ENCODE measurements around the gene APOO. TPM values are rescaled to one million over a fixed set of nuclear protein-coding genes. Genes with fewer than 3 reads are reported as not detected.

Gene APOO
- polyA plus RNA-seq, 1 donor (not counting 4 experiments of a cell fraction or from before 2014, with no cell fraction given) = 22.7 TPM

DNA sequence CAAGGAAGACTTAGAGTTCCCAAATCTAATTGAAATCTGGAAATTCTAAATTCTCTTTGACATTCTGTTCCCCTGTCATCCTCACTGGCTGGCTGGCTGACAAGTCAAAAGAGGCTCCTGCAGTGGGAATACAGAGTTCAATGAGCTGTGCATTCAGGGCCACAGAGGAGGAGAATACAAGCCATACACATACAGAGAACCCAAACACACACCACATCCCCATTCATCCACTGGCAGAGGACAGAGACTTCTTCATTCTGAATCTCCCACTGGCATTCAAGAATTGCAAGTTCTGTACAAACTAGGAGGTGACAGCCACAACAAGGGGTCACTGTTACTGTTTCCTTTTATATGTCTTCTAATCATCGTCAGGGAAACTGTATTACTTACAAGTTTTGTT is 75.0 kb downstream of the APOO start:
- Histone ChIP-seq H3K9me3 (ENCODE audit: control insufficient read depth, low read depth, low read length) (no peaks in the 10 kb centered on the region), H3K9me1 (ENCODE audit: control insufficient read depth, extremely low read depth, insufficient read depth, low read length) (no peaks in the 10 kb centered on the region), H3K9ac (ENCODE audit: control insufficient read depth, extremely low read depth, insufficient read depth, low read length) (no peak overlapping the region), H3K36me3 (ENCODE audit: control insufficient read depth in 2 of 2, extremely low read depth in 1 of 2, insufficient read depth in 2 of 2, low read length in 2 of 2) (no peaks in the 10 kb centered on the region), H2AFZ (ENCODE audit: control insufficient read depth, low read length) (no peak overlapping the region), H3K4me1 (ENCODE audit: control insufficient read depth, extremely low read depth, insufficient read depth, low read length) (no peaks in the 10 kb centered on the region), H4K20me1 (ENCODE audit: control insufficient read depth, extremely low read depth, insufficient read depth, low read length) (no peaks in the 10 kb centered on the region), H3K4me3 (ENCODE audit: control insufficient read depth in 2 of 3, extremely low read depth in 1 of 3, insufficient read depth in 2 of 3, low read depth in 1 of 3, low read length in 3 of 3) (no peak overlapping the region), H3K27me3 (ENCODE audit: control insufficient read depth, extremely low read depth, insufficient read depth, low read length) (no peaks in the 10 kb centered on the region), H3K27ac (ENCODE audit: control insufficient read depth, insufficient read depth, low read length) (no peak overlapping the region), H3K4me2 (ENCODE audit: control insufficient read depth, extremely low read depth, insufficient read depth, low read depth, low read length) (no peak overlapping the region), H3K79me2 (ENCODE audit: control insufficient read depth, insufficient read depth, low read length) (no peaks in the 10 kb centered on the region)
- FAIRE-seq (no peak), DNase-seq (ENCODE audit: low read depth, low spot score) (no peak)
- dilution Hi-C loops (cut with MboI; ENCODE audit: extremely low pct_ligation_motif_present, low sequenced_read_pairs) = no loop called here
- TF ChIP-seq, protein P1, sequence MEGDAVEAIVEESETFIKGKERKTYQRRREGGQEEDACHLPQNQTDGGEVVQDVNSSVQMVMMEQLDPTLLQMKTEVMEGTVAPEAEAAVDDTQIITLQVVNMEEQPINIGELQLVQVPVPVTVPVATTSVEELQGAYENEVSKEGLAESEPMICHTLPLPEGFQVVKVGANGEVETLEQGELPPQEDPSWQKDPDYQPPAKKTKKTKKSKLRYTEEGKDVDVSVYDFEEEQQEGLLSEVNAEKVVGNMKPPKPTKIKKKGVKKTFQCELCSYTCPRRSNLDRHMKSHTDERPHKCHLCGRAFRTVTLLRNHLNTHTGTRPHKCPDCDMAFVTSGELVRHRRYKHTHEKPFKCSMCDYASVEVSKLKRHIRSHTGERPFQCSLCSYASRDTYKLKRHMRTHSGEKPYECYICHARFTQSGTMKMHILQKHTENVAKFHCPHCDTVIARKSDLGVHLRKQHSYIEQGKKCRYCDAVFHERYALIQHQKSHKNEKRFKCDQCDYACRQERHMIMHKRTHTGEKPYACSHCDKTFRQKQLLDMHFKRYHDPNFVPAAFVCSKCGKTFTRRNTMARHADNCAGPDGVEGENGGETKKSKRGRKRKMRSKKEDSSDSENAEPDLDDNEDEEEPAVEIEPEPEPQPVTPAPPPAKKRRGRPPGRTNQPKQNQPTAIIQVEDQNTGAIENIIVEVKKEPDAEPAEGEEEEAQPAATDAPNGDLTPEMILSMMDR (optimal IDR thresholded peaks at IDR 0.05 in 1 of 3, IDR thresholded peaks at IDR 0.05 in 1 of 3, conservative IDR thresholded peaks at IDR 0.05 in 1 of 3; ENCODE audit: extremely low read depth in 1 of 3, insufficient read depth in 2 of 3, low read length in 3 of 3) = no peak
- no peak for TF ChIP-seq EZH2 (IDR thresholded peaks at IDR 0.05; ENCODE audit: low read length)

DNA sequence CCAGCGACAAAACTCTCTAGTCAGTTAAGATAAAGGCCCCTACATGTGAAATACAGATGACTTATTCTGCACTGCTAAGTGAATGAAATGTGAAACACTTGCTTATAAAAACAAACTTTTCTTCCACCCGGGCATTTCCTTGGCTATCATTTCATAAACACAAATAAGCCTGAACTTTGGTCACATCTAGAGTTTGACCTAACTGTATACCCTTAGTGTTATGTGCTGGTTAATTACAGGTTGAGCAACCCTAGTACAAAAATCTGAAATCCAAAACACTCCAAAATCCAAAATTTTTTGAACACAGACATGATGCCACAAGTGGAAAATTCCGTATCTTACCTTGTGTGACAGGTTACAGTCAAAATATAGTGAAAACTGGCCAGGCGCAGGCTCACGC is 78.9 kb downstream of the APOO start:
- no peaks in the 10 kb centered on the region for H3K4me1 ChIP-seq (ENCODE audit: control insufficient read depth, extremely low read depth, insufficient read depth, low read length)
- no peak overlapping the region for H3K4me2 ChIP-seq (ENCODE audit: control insufficient read depth, extremely low read depth, insufficient read depth, low read depth, low read length)
- H4K20me1 ChIP-seq (ENCODE audit: control insufficient read depth, extremely low read depth, insufficient read depth, low read length) = no peaks in the 10 kb centered on the region
- H2AFZ ChIP-seq (ENCODE audit: control insufficient read depth, low read length) = no peak overlapping the region
- no peaks in the 10 kb centered on the region for H3K9me3 ChIP-seq (ENCODE audit: control insufficient read depth, low read depth, low read length)
- H3K4me3 ChIP-seq (ENCODE audit: control insufficient read depth in 2 of 3, extremely low read depth in 1 of 3, insufficient read depth in 2 of 3, low read depth in 1 of 3, low read length in 3 of 3) = no peak overlapping the region
- no peak overlapping the region for H3K9ac ChIP-seq (ENCODE audit: control insufficient read depth, extremely low read depth, insufficient read depth, low read length)
- no peaks in the 10 kb centered on the region for H3K27me3 ChIP-seq (ENCODE audit: control insufficient read depth, extremely low read depth, insufficient read depth, low read length)
- H3K36me3 ChIP-seq (ENCODE audit: control insufficient read depth in 2 of 2, extremely low read depth in 1 of 2, insufficient read depth in 2 of 2, low read length in 2 of 2) = no peaks in the 10 kb centered on the region
- DNase-seq (ENCODE audit: low read depth, low spot score) = no peak
- dilution Hi-C loops (cut with MboI; ENCODE audit: extremely low pct_ligation_motif_present, low sequenced_read_pairs) = no loop called here
- H3K9me1 ChIP-seq (ENCODE audit: control insufficient read depth, extremely low read depth, insufficient read depth, low read length) = no peaks in the 10 kb centered on the region
- FAIRE-seq = no peak
- no peak overlapping the region for H3K27ac ChIP-seq (ENCODE audit: control insufficient read depth, insufficient read depth, low read length)
- TF ChIP-seq EZH2 (IDR thresholded peaks at IDR 0.05; ENCODE audit: low read length) = no peak
- TF ChIP-seq, protein P1 (optimal IDR thresholded peaks at IDR 0.05 in 1 of 3, IDR thresholded peaks at IDR 0.05 in 1 of 3, conservative IDR thresholded peaks at IDR 0.05 in 1 of 3; ENCODE audit: extremely low read depth in 1 of 3, insufficient read depth in 2 of 3, low read length in 3 of 3) = no peak
- no peaks in the 10 kb centered on the region for H3K79me2 ChIP-seq (ENCODE audit: control insufficient read depth, insufficient read depth, low read length)
